Measurements from ENCODE around the gene HYCC2. TPM values are rescaled to one million over a fixed set of nuclear protein-coding genes. Genes with fewer than 3 reads are reported as not detected.

HYCC2 gene
- total RNA-seq (2014; rRNA removed; shearing (Covaris generic)): 4.5 and 12.3 TPM in 2 replicates

- DNase-seq (ENCODE audit: low read depth): peak; percentile 94
Measured at GRCh38 chr2:201071479-201072200, at the start of gene HYCC2, which contains the start of gene NDUFB3. HYCC2 (minus strand) TSS chr2:201071671; CDS start chr2:201024009, 47,662 bp downstream. NDUFB3 (plus strand) TSS chr2:201072001; CDS start chr2:201078883, 6,882 bp downstream.

GRCh38 chr2:201118961-201119854 lies 47.7 kb upstream of the HYCC2 start:
- DNase-seq (ENCODE audit: low read depth): peak; percentile 62

DNA sequence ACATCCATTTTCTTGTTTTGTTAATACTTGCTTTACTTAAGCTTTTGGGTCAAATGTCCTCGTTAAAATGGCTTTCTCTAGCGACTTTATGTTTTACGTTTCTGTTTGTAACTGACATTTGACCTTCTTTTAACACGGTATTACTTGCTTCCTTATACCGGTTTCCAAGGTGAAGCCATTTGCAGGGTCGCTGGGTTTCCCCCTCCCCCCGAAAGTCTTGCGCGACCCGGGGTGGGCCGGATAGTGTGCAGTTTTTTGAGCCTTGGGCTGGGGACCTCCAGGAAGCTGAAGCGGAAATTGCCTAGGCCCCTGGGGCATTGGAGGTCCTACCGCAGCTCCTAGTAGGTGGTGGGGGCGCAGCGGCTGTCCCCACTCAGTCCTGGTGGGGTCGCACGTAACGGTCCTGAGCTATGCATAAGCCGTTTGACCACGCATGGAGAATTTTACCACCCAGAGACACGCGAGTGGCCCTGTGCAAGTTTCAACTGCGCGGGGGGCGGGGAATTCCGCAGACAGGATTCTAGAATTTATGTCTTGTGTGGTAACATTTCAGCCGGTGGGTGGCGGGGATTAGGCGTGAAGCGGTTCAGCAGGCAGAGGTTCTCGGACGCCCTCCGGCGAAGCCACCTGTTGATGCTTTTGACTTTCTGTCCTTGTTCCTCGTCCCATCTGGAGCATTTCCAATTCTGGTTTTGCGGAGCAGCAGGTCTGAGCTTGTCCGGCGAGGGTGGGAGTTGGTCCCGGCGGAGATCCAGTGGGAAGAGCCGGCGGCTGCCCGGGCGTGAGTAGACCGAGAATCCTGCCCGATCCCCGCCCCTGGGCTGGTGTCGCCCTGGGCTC lies 46.9 kb upstream of the HYCC2 start:
- peak; percentile 83 for DNase-seq (ENCODE audit: low read depth)

DNA sequence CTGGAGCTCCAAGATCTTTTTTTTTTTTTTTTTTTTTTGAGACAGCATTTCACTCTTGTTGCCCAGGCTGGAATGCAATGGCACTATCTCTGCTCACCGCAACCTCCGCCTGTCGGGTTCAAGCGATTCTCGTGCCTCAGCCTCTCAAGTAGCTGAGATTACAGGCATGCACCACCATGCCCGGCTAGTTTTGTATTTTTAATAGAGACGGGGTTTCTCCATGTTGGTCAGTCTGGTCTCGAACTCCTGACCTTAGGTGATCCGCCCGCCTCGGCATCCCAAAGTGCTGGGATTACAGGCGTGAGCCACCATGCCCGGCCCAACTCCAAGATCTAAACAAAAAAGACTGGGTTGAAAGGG lies 46.2 kb upstream of the HYCC2 start:
- DNase-seq (ENCODE audit: low read depth): peak; percentile 48

- peak; percentile 74 for DNase-seq (ENCODE audit: low read depth)
Measured at GRCh38 chr2:201116959-201117734, 45.7 kb upstream of the HYCC2 start.

- DNase-seq (ENCODE audit: low read depth): peak; percentile 82
Measured at GRCh38 chr2:201116115-201116958, 44.9 kb upstream of the HYCC2 start, which contains the start of gene CFLAR. CFLAR (plus strand) TSS chr2:201116164; CDS start chr2:201129866, 13,702 bp downstream.

GRCh38 chr2:201114846-201115245 lies 43.4 kb upstream of the HYCC2 start:
- no peak for DNase-seq (ENCODE audit: low read depth)

- DNase-seq (ENCODE audit: low read depth): no peak
Measured at GRCh38 chr2:201114350-201114749, 42.9 kb upstream of the HYCC2 start.

- no peak for DNase-seq (ENCODE audit: low read depth)
Measured at GRCh38 chr2:201111096-201111495, 39.6 kb upstream of the HYCC2 start.

DNA sequence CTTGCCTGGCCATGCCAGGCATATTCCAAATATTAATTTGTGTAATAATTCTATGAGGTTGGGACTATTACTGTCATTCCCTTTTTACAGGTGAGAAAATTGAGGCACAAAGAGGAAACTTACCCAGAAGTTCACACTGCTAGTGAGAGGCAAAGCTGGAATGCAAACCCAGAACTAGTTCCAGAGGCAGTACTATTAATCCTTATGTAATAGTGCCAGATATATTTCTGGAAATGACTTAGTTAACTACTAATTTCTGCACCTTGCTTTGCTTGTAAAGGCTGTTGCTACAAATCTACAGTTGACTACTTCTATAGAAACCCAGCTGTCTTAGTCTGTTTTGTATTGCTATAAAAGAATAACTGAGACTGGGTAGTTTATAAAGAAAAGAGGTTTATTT lies 39.1 kb upstream of the HYCC2 start:
- no peak for DNase-seq (ENCODE audit: low read depth)

DNA sequence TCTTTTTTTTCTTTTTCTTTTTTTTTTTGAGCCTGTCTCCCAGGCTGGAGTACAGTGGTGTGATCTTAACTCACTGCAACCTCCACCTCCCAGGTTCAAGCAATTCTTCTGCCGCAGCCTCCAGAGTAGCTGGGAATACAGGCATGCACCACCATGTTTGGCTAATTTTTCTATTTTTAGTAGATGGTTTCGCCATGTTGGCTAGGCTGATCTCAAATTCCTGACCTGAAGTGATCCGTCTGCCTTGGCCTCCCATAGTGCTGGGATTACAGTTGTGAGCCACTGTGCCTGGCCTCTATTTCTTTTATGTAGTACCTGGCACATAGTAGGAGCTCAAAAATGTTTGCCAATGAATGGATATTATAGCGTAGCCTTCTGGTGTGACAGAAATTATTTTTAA lies 37.7 kb upstream of the HYCC2 start:
- no peak for DNase-seq (ENCODE audit: low read depth)

GRCh38 chr2:201108341-201108740 lies 36.9 kb upstream of the HYCC2 start:
- DNase-seq (ENCODE audit: low read depth): no peak

- no peak for DNase-seq (ENCODE audit: low read depth)
Measured at GRCh38 chr2:201107624-201108023, 36.2 kb upstream of the HYCC2 start.

DNA sequence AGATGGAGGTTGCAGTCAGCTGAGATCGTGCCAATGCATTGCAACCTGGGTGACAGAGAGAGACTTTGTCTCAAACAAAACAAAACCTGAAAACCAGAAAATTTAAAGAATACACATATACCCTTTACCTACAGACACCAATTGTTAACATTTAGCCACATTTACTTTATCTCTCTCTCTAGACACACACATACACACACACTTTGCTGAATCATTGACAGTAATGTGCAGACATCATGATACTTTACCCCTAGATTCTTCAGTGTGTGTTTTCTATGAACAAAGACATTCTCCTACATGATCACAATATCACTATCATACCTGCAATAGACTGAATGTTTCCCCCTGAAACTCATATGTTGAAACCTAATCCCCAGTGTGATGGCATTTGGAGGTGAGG lies 34.3 kb upstream of the HYCC2 start:
- no peak for DNase-seq (ENCODE audit: low read depth)

DNA sequence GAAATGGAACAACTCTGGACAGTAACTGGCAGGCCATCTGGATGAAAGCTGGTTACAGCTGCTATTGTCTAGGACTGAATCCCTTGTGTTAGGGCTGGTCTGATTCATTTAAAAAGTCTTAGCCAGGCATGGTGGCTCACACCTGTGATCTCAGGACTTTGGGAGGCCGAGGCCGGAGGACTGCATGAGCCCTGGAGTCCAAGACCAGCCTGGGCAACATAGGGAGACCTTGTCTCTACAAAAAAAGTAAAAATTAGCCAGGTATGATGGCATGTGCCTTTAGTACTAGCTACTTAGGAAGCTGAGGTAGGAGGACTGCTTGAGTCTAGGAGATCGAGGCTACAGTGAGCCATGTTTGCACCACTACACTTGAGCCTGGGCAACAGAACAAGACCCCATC lies 29.0 kb upstream of the HYCC2 start:
- no peak for DNase-seq (ENCODE audit: low read depth)

DNA sequence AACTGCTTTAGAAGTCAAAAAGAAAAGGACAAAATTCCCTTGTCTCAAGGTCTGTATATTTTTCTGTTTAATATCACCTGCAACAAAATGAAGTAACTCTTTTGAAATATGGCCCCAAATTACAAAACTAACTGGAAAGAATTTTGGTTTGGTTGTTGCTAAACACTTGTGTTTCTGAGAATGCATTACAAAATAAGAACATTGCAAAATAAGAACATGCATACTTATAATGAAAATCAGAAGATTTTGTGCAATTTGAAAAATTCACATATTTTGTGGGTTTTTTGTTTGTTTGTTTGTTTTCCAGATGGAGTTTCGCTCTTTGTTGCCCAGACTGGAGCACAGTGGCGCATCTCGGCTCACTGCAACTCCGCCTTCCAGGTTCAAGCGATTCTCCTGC lies 22.1 kb upstream of the HYCC2 start:
- DNase-seq (ENCODE audit: low read depth): no peak

GRCh38 chr2:201090574-201090973 lies 19.1 kb upstream of the HYCC2 start:
- no peak for DNase-seq (ENCODE audit: low read depth)

GRCh38 chr2:201084863-201085262 lies 13.4 kb upstream of the HYCC2 start:
- no peak for DNase-seq (ENCODE audit: low read depth)

DNA sequence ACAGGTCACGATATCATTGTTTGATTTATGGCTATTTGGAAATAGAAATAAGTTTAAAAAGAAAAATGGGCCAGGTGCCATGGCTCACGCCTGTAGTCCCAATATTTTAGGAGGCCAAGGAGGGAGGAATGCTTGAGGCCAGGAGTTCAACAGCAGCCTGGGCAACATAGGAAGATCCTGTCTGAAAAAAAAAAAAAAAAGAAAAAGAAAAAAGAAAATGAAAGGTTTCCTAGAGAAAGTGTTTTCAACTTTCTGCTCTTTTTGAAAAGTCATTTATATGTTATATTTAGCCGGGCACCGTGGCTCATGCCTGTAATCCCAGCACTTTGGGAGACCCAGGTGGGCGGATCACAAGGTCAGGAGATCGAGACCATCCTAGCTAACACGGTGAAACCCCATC lies 3.5 kb upstream of the HYCC2 start:
- DNase-seq (ENCODE audit: low read depth): no peak

- no peak for DNase-seq (ENCODE audit: low read depth)
Measured at GRCh38 chr2:201073071-201073470, 1.6 kb upstream of the HYCC2 start.

Measured in Daoy (cell line).